NCI-H2196 (cell line): ENCODE data around the gene MST1.

Experiments used
- DNase-seq: peaks from one replicate; lab custom pipeline; 2025; ENCODE audit not compliant: unreplicated experiment; lab: John Stamatoyannopoulos, UW

Gene MST1

GRCh38 chr3:49718858-49719213 lies 29.6 kb upstream of the MST1 start:
- DNase-seq = no peak

- DNase-seq = no peak
Observed at GRCh38 chr3:49717959-49718857, 28.9 kb upstream of the MST1 start.

- no peak for DNase-seq
Observed at GRCh38 chr3:49717211-49717958, 28.1 kb upstream of the MST1 start.

GRCh38 chr3:49716691-49717210 lies 27.5 kb upstream of the MST1 start:
- no peak for DNase-seq

GRCh38 chr3:49716169-49716568 lies 26.9 kb upstream of the MST1 start:
- no peak for DNase-seq

- DNase-seq = no peak
Observed at GRCh38 chr3:49715611-49716121, 26.4 kb upstream of the MST1 start.

- no peak for DNase-seq
Observed at GRCh38 chr3:49714728-49715550, 25.7 kb upstream of the MST1 start.

- no peak for DNase-seq
Observed at GRCh38 chr3:49713336-49714105, 24.2 kb upstream of the MST1 start.

- DNase-seq = no peak
Observed at GRCh38 chr3:49712631-49713317, 23.5 kb upstream of the MST1 start.

GRCh38 chr3:49712166-49712565 lies 22.9 kb upstream of the MST1 start:
- DNase-seq = no peak

- DNase-seq = no peak
Observed at GRCh38 chr3:49711489-49711888, 22.2 kb upstream of the MST1 start.

GRCh38 chr3:49709852-49710251 lies 20.6 kb upstream of the MST1 start:
- DNase-seq = no peak

- no peak for DNase-seq
Observed at GRCh38 chr3:49707113-49707480, 17.8 kb upstream of the MST1 start.

GRCh38 chr3:49706456-49707112 lies 17.3 kb upstream of the MST1 start:
- DNase-seq = no peak

GRCh38 chr3:49705390-49705960 lies 16.2 kb upstream of the MST1 start:
- DNase-seq = no peak

- no peak for DNase-seq
Observed at GRCh38 chr3:49704629-49705028, 15.4 kb upstream of the MST1 start.

GRCh38 chr3:49703956-49704355 lies 14.7 kb upstream of the MST1 start:
- DNase-seq = no peak

- DNase-seq = peak; percentile 60
Observed at GRCh38 chr3:49703443-49703927, 14.2 kb upstream of the MST1 start.

- DNase-seq = no peak
Observed at GRCh38 chr3:49702672-49703071, 13.4 kb upstream of the MST1 start.
